ENCODE results near the gene QDPR. TPM values are rescaled to one million over a fixed set of nuclear protein-coding genes. Genes with fewer than 3 reads are reported as not detected.

QDPR gene
- total and polyA plus RNA-seq, 10 of the 15 experiments (the other 5 are each of a cell fraction or from before 2014, with no cell fraction given): 3.0 to 27.7 (median 11.8) TPM

DNA sequence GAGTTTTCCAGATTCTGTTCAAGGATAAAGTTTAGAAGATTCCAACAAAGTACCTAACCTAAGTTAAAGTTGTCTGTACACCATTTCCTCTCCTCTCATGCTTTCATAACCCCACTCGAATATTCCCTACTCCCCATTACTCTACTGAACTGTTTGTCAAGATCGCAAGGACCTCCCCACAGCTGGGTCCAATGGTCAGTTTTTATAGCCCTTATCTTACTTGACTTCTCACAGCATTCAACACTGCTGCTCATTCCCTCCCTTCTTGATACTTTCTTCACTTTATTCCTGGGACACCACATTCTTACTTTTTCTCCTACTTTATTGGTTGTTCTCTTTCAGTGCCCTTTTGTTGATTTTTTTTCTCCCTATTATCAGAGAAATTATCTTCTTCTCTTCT is 30.9 kb downstream of the QDPR start:
- Histone ChIP-seq H3K4me2 (ENCODE audit: control insufficient read depth, insufficient read depth) (no peak overlapping the region), H3K27me3 (replicated peaks in 1 of 2; ENCODE audit: control insufficient read depth in 2 of 2, insufficient read depth in 2 of 2, low read length in 1 of 2) (no peaks in the 10 kb centered on the region), H3K4me1 (ENCODE audit: control insufficient read depth, insufficient read depth, low read length) (no peaks in the 10 kb centered on the region), H3K27ac (ENCODE audit: control insufficient read depth, insufficient read depth) (no peak overlapping the region), H3K79me2 (ENCODE audit: control insufficient read depth, insufficient read depth, low read length) (no peaks in the 10 kb centered on the region), H3K9me3 (replicated peaks; ENCODE audit: control insufficient read depth, insufficient read depth, low read length) (no peaks in the 10 kb centered on the region; the same call in 2 of the 3 replicates), H3K4me3 (no peak overlapping the region), H3K9ac (ENCODE audit: control insufficient read depth, insufficient read depth, low read length) (no peak overlapping the region), H4K20me1 (ENCODE audit: control insufficient read depth, insufficient read depth) (no peaks in the 10 kb centered on the region), H3K36me3 (ENCODE audit: control insufficient read depth in 2 of 2, insufficient read depth in 2 of 2, low read length in 1 of 2) (no peaks in the 10 kb centered on the region), H2AFZ (ENCODE audit: control insufficient read depth, low read depth, low read length) (no peak overlapping the region)
- CTCF ChIA-PET: no interaction called here
- SMC1A ChIA-PET (ENCODE audit: uncharacterized antibody, unreplicated experiment): interaction anchor here (1.1 kb wide), 1 partner anchor 133 kb away, joined by 3 read pairs; no protein-coding TSS in a partner anchor
- in situ Hi-C loops (cut with MboI): no loop called here
- DNase-seq (ENCODE audit: low read depth, low spot score) (no peak), ATAC-seq (no peak), FAIRE-seq (no peak)
- no TSS peak for BruUV-seq (replicated peaks)
- intact Hi-C loops (cut with micrococcal nuclease; ENCODE audit: unreplicated experiment): no loop called here
- no peak for TF ChIP-seq SRF (IDR thresholded peaks at IDR 0.05; ENCODE audit: low read depth in 2 of 2, low read length in 2 of 2)
- POLR2A ChIA-PET: no interaction called here
- RAD21 ChIA-PET (ENCODE audit: unreplicated experiment): no interaction called here
- 71% methylated on average over 2 of the region's 2 CpGs for WGBS (ENCODE audit: insufficient coverage, insufficient replicate concordance, low lambda C conversion rate, missing lambda C conversion rate)

DNA sequence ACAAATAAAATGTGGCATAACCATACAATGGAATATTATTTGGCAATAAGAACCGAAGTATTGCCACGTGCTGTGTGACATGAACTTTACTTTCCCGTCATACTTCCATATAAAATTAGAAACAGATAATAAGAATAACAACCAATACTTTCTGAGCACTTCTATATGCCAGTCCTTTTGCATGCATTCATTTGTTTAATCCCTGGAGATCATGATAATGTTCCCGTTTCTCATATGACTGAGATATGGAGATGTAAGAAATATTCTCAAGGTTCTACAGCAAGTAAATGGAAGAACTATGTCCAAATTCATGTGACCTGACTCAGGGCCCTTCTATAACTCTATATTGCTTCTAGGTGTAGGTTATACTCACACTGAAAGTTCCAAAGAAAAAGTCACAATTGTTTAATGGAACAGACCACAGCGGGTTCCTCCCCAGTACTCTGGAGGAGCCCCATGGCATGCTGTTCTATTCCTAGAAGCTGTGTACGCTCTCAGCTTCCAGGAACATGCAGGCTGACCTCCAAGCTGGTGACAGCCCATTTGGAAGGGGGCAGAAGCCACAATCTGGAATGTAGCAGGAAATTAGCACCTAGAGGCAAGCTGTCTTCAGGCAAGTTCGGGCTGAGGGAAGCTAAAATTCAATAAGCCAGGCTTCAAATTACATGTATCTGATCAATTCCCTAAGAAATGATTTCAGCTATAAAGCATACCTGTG is 31.5 kb downstream of the QDPR start:
- ATAC-seq: no peak
- ChIA-PET CTCF (no interaction called here), RAD21 (ENCODE audit: unreplicated experiment) (no interaction called here), SMC1A (ENCODE audit: uncharacterized antibody, unreplicated experiment) (interaction anchor here (1.1 kb wide), 1 partner anchor 133 kb away, joined by 3 read pairs; no protein-coding TSS in a partner anchor), POLR2A (no interaction called here)
- 32% methylated on average over 7 of the region's 7 CpGs for WGBS (ENCODE audit: insufficient coverage, insufficient replicate concordance, low lambda C conversion rate, missing lambda C conversion rate)
- no peaks in the 10 kb centered on the region for H3K27me3 ChIP-seq (replicated peaks in 1 of 2; ENCODE audit: control insufficient read depth in 2 of 2, insufficient read depth in 2 of 2, low read length in 1 of 2)
- no peaks in the 10 kb centered on the region for H3K36me3 ChIP-seq (ENCODE audit: control insufficient read depth in 2 of 2, insufficient read depth in 2 of 2, low read length in 1 of 2)
- H3K9ac ChIP-seq (ENCODE audit: control insufficient read depth, insufficient read depth, low read length): no peak overlapping the region
- H3K4me3 ChIP-seq: no peak overlapping the region
- no peak for DNase-seq (ENCODE audit: low read depth, low spot score)
- H3K4me1 ChIP-seq (ENCODE audit: control insufficient read depth, insufficient read depth, low read length): no peaks in the 10 kb centered on the region
- in situ Hi-C loops (cut with MboI) (no loop called here), intact Hi-C loops (cut with micrococcal nuclease; ENCODE audit: unreplicated experiment) (no loop called here)
- H3K79me2 ChIP-seq (ENCODE audit: control insufficient read depth, insufficient read depth, low read length): no peaks in the 10 kb centered on the region
- no peaks in the 10 kb centered on the region; the same call in 2 of the 3 replicates for H3K9me3 ChIP-seq (replicated peaks; ENCODE audit: control insufficient read depth, insufficient read depth, low read length)
- FAIRE-seq: no peak
- no TSS peak for BruUV-seq (replicated peaks)
- H3K27ac ChIP-seq (ENCODE audit: control insufficient read depth, insufficient read depth): no peak overlapping the region
- no peak overlapping the region for H2AFZ ChIP-seq (ENCODE audit: control insufficient read depth, low read depth, low read length)
- H4K20me1 ChIP-seq (ENCODE audit: control insufficient read depth, insufficient read depth): no peaks in the 10 kb centered on the region
- no peak overlapping the region for H3K4me2 ChIP-seq (ENCODE audit: control insufficient read depth, insufficient read depth)
- TF ChIP-seq, protein P1, sequence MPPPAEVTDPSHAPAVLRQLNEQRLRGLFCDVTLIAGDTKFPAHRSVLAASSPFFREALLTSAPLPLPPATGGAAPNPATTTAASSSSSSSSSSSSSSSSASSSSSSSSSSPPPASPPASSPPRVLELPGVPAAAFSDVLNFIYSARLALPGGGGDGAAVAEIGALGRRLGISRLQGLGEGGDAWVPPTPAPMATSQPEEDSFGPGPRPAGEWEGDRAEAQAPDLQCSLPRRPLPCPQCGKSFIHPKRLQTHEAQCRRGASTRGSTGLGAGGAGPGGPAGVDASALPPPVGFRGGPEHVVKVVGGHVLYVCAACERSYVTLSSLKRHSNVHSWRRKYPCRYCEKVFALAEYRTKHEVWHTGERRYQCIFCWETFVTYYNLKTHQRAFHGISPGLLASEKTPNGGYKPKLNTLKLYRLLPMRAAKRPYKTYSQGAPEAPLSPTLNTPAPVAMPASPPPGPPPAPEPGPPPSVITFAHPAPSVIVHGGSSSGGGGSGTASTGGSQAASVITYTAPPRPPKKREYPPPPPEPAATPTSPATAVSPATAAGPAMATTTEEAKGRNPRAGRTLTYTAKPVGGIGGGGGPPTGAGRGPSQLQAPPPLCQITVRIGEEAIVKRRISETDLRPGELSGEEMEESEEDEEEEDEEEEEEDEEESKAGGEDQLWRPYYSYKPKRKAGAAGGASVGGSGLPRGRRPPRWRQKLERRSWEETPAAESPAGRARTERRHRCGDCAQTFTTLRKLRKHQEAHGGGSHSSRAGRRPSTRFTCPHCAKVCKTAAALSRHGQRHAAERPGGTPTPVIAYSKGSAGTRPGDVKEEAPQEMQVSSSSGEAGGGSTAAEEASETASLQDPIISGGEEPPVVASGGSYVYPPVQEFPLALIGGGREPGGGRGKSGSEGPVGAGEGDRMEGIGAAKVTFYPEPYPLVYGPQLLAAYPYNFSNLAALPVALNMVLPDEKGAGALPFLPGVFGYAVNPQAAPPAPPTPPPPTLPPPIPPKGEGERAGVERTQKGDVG (CRISPR knock-in tag; IDR thresholded peaks at IDR 0.05): no peak
- TF ChIP-seq, protein P2, sequence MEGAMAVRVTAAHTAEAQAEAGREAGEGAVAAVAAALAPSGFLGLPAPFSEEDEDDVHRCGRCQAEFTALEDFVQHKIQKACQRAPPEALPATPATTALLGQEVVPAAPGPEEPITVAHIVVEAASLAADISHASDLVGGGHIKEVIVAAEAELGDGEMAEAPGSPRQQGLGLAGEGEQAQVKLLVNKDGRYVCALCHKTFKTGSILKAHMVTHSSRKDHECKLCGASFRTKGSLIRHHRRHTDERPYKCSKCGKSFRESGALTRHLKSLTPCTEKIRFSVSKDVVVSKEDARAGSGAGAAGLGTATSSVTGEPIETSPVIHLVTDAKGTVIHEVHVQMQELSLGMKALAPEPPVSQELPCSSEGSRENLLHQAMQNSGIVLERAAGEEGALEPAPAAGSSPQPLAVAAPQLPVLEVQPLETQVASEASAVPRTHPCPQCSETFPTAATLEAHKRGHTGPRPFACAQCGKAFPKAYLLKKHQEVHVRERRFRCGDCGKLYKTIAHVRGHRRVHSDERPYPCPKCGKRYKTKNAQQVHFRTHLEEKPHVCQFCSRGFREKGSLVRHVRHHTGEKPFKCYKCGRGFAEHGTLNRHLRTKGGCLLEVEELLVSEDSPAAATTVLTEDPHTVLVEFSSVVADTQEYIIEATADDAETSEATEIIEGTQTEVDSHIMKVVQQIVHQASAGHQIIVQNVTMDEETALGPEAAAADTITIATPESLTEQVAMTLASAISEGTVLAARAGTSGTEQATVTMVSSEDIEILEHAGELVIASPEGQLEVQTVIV (IDR thresholded peaks at IDR 0.05; ENCODE audit: borderline replicate concordance, partially characterized antibody): no peak
- TF ChIP-seq PAX5 (IDR thresholded peaks at IDR 0.05; ENCODE audit: borderline replicate concordance, low read depth, low read length) (no peak), MYB (IDR thresholded peaks at IDR 0.05; ENCODE audit: borderline replicate concordance, low read depth, low read length) (no peak), NBN (IDR thresholded peaks at IDR 0.05) (no peak), NRF1 (conservative IDR thresholded peaks at IDR 0.05; ENCODE audit: low read depth, low read length) (no peak), ASH2L (IDR thresholded peaks at IDR 0.05; ENCODE audit: borderline replicate concordance, low read depth) (no peak), RBBP5 (conservative IDR thresholded peaks at IDR 0.05) (no peak)
- TF ChIP-seq, protein P3, sequence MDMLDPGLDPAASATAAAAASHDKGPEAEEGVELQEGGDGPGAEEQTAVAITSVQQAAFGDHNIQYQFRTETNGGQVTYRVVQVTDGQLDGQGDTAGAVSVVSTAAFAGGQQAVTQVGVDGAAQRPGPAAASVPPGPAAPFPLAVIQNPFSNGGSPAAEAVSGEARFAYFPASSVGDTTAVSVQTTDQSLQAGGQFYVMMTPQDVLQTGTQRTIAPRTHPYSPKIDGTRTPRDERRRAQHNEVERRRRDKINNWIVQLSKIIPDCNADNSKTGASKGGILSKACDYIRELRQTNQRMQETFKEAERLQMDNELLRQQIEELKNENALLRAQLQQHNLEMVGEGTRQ (IDR thresholded peaks at IDR 0.05; ENCODE audit: borderline replicate concordance, low read depth, low read length): no peak
